ENCODE measurements around the gene ADARB2.

Gene ADARB2

GRCh38 chr10:1521741-1522140 is 215.6 kb downstream of the ADARB2 start:
- H3K27ac ChIP-seq: no peak overlapping the region
- H3K4me3 ChIP-seq: no peak overlapping the region

- Histone ChIP-seq H3K27ac (no peak overlapping the region), H3K4me3 (no peak overlapping the region)
Observed at GRCh38 chr10:1520909-1521565, 216.3 kb downstream of the ADARB2 start.

- Histone ChIP-seq H3K4me3 (no peak overlapping the region), H3K27ac (no peak overlapping the region)
Observed at GRCh38 chr10:1519391-1519790, 217.9 kb downstream of the ADARB2 start.

DNA sequence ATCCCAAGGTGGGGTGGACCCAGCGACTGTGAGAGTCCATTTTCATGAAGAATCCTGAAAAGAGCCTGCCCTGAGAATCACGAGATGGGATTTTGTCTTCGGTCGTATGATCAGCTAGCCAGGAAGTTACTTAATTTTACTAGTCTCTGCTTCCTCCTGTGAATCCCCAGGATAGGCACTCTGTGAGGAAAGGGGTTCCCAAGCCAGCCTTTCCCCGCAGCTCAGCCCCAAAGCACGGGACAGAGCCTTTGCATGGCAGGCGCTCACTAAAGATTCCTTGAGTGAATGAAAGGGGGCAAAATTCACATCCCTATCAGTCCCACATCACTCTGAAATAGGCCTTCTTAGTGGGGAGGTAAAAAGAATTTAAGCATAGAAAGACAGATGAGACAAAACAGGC is 219.6 kb downstream of the ADARB2 start:
- Histone ChIP-seq H3K4me3 (no peak overlapping the region), H3K27ac (no peak overlapping the region)

DNA sequence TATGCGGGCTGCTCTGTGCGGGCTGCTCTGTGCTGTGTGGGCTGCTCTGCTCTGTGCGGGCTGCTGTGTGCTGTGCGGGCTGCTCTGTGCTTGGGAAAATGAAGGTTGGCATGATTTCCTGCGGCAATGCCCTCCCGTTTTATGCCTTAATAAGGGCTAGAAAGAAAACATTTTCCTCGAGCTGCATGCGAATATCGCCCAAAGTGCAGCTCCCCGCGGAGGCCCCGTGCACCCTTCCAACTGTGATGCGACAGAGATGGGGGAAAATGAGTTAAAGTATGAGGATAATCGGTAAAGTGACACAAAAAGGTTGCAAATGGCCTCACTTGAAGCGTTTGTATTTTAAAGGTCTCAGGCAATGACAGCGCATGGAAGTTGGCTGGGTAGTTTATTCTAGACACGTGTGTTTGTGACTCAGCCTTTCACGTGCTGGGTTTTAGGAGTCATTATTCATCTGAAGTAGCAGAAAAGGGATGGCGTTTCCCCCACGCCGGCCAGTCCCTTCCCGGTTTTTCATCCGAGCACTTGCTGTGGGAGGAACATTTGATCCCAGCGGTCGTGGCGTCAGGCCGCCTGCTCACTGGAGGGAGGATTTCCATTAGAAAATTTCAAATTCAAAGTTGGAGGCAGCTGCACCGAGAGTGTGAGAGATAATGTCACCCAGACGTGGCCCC is 220.7 kb downstream of the ADARB2 start:
- H3K4me3 ChIP-seq: no peak overlapping the region
- H3K27ac ChIP-seq: no peak overlapping the region

DNA sequence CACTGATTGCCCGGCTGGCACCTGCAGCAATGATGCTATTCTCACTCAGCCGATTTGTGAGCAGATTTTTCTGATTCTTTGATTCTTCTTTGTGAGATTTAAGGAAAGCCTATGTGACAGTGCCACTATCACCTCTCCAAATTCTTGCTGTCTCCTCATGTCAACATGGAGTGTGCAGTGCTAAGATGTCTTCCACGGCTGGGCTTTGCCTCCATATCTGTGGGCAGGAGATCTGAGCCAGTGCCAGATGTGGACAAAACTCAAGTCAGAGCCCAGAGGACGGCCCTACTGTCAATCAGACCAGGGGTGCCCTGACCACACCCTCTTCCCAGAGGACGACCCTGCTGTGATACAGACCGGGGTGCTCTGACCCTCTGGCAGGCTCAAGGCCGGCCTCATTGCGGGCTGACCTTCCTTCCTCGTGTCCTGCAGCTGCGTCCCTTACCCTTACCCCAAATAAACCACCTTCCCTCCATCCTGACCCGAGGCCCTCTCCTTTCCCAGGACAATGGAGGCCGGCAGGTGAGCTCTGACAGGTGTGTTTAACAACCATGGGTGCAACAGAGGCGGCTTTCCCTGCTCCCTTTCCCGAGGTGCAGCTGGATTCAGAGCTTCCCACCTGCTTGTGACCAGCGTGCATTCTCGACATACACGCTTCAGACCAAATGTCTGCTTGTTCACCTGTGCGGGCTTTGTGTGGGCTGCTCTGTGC is 221.4 kb downstream of the ADARB2 start:
- H3K27ac ChIP-seq: no peak overlapping the region
- H3K4me3 ChIP-seq: no peak overlapping the region

- H3K27ac ChIP-seq: no peak overlapping the region
- H3K4me3 ChIP-seq: no peak overlapping the region
Observed at GRCh38 chr10:1515121-1515779, 222.1 kb downstream of the ADARB2 start.

DNA sequence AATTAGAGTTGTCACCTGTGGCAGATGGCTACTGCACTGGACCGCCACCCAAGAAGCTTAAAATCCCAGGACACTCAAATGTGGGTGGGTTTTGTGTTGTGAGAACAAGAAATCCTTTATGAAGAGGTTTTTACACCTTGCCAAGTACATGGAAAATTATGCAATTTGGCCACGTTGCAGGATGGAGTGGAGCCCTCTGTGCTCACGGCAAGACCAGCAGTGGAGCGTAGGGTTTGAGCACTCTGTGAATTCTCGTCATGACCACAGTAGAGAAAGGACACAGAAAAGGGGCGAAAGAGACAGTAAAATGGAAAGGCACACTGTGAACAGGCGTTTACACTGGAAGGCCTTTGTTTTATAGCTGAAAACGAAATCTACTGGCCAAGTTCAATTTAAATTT is 222.6 kb downstream of the ADARB2 start:
- Histone ChIP-seq H3K4me3 (no peak overlapping the region), H3K27ac (no peak overlapping the region)

GRCh38 chr10:1513221-1513620 is 224.1 kb downstream of the ADARB2 start:
- H3K4me3 ChIP-seq: no peak overlapping the region
- H3K27ac ChIP-seq: no peak overlapping the region

DNA sequence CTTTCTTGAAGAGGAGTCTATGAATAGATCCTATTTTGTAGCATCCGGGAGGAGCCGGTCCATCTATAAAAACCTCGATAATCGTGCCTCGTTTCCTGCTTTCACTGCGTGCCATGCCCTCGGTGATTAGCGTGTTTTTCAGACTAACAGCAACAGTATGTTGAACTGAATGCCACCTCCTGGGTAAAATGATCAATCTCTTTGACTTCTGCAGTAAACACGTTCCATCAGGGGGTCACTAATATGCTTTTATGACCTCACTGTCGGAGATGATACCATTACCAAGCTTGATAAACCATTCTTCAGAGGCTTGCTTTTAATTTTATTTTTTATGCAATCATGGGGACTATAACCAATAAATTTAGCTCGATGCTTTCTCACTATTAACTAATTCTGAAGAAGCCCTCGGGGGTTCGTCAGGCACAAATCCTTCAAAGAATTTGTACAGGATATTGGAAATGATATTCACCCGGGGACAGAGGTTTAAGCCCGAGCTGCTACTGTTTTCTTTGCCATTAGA is 228.3 kb downstream of the ADARB2 start:
- Histone ChIP-seq H3K4me3 (no peak overlapping the region), H3K27ac (no peak overlapping the region)

DNA sequence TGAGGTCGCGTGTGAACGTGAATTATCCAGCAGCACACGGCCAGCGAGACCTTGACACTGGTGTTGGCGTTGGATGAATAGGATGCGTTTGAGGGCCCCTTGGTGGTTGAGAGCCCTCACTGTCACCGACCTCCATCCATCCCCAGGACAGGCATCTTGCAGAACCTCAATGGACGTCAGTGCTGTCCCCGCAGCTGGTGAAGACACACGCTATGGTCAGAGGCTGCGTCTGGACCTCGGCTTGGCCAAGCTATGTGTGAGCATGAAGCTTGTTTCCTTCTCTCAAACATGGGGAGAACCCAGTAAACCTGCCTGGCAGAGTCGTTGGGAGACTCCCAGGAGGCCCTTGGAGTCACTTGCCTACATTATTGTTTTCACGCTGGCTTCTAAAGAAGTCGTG is 229.2 kb downstream of the ADARB2 start:
- Histone ChIP-seq H3K27ac (no peak overlapping the region), H3K4me3 (no peak overlapping the region)

- H3K27ac ChIP-seq: no peak overlapping the region
- H3K4me3 ChIP-seq: no peak overlapping the region
Observed at GRCh38 chr10:1507436-1507835, 229.9 kb downstream of the ADARB2 start.

- no peak overlapping the region for H3K4me3 ChIP-seq
- no peak overlapping the region for H3K27ac ChIP-seq
Observed at GRCh38 chr10:1504940-1505339, 232.4 kb downstream of the ADARB2 start.

DNA sequence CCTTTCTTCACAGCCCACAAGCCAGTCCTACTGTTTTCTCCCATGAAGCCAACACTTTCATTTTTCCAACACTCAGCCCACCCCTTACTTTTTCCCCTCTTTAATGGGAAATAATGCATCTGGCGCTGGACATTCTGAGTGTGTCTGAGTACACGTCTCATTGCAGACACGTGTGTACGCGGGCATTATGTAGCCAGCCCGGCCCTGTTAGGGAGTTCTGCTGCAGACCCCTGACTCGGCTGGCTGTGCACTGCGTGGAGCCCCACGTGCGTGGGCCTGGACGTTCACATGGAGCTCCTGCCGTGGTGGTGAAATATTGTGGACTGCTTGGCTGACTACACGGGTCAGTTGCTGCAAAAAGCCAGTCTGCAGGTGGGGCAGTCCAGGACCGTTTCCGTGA is 233.0 kb downstream of the ADARB2 start:
- Histone ChIP-seq H3K27ac (no peak overlapping the region), H3K4me3 (no peak overlapping the region)

- H3K27ac ChIP-seq: no peak overlapping the region
- no peak overlapping the region for H3K4me3 ChIP-seq
Observed at GRCh38 chr10:1502451-1502850, 234.9 kb downstream of the ADARB2 start.

GRCh38 chr10:1499359-1499957 is 237.9 kb downstream of the ADARB2 start:
- no peak overlapping the region for H3K4me3 ChIP-seq
- no peak overlapping the region for H3K27ac ChIP-seq

GRCh38 chr10:1498746-1499358 is 238.5 kb downstream of the ADARB2 start:
- H3K27ac ChIP-seq: no peak overlapping the region
- no peak overlapping the region for H3K4me3 ChIP-seq

DNA sequence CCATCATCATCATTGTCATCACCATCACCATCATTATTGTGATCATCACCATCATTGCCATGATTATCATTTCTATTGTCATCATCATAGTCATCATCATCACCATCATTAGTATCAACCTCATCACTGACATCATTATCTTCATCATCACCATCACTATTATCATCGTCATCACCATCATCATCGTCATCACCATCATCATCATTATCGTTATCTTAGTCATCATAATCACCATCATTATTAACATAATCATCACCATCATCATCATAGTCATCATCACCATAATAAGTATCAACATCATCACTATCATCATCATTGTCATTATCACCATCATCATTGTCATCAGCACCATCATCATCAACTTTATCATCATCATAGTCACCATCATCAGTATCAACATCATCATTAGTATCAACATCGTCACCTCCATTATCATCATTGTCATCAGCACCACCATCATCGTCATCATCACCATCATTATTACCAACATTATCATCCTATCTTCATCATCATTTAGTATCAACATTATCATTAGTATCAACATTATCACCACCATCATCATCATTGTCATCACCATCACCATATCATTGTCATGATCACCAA is 241.3 kb downstream of the ADARB2 start:
- H3K4me3 ChIP-seq: no peak overlapping the region
- H3K27ac ChIP-seq: no peak overlapping the region

GRCh38 chr10:1492641-1493040 is 244.7 kb downstream of the ADARB2 start:
- Histone ChIP-seq H3K27ac (no peak overlapping the region), H3K4me3 (no peak overlapping the region)
